NOMO-1 treated with dmso at 0.1 percent for 144 hours (cell line): Measurements from ENCODE around the gene ZNF883.

Source experiments
- DNase-seq: peaks from one replicate; lab custom pipeline; 2025; ENCODE audit not compliant: unreplicated experiment; lab: John Stamatoyannopoulos, UW

Gene ZNF883

GRCh38 chr9:112921549-112921948, 90.4 kb downstream of the ZNF883 start:
- DNase-seq: no peak

DNA sequence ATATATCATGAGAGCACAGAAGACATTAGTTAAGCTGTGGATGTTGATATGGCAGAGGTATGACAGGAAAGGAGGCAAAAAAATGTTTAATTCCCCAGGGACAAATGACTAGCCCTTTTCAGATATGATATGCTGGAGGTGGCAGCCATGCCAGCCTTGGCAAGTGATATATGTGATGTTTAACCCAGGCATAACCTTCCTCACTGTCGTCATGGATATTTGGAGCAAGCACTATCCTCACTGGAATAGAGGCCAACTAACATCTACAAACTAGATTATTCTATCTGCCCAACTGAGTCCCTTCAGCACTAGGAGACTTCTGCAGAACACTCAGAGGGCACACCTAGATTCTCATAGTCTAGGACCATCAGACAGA, 94.0 kb downstream of the ZNF883 start:
- no peak for DNase-seq

DNA sequence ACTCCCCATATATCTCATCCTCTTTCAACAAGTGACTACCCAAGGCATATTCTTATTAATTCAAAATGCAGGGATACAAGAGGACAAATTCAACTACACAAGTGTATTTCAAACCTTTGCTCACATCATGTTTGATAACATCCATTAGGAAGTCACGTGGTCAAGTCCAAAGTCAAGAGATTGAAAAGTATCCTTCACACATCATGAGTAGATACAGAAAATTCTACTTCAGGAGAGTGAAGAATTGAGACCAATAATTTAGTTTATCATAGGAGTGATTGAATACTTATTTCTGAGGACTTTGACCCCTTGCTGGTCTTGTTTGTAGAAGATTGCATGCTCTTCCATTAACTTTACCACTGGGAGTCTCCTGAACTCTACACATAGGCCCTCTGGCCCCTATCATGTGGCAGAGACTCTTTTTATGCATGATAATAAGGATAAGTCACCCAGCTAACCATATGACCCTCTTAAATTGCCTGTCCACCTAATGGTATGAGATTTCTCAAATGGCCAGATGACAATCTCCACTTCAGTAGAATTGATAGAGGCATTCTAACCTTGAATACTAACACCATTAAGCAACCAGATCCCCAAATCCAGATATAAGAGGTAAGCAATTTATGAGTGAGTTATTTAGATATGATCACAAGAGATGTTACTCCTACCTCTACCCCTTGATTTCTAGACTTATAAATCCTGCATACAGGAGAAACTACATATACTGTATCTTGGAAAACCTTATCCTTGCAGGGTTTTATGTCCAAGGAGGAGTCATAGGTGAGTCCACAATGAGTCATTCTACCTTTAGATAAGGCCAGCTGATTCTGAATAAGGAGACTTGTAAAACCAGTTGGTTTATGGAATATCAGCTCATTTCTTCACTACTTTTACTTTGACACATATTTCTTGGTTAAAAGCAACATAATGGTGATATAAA, 94.7 kb downstream of the ZNF883 start:
- no peak for DNase-seq

GRCh38 chr9:112914524-112914923, 97.5 kb downstream of the ZNF883 start:
- no peak for DNase-seq

DNA sequence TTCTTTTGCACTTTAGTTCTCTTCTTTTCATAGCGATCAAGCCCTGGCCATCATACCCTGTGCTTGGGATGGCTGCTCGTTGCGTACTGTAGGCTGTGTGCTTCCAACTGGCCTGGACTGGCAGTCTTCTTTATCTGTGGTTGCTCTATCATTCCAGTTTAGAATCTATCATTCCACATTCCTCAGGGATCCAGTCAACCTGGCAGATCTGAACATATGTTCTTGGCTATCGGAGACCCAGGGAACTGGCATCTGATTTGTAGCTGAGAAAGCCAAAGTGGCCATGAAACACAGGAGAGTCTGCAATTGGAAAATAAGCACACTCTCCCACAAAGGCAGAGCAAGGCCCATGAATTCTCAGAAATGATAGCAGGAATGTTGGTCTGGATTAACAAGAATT, 98.7 kb downstream of the ZNF883 start:
- no peak for DNase-seq

GRCh38 chr9:112912636-112913035, 99.4 kb downstream of the ZNF883 start:
- DNase-seq: no peak

DNA sequence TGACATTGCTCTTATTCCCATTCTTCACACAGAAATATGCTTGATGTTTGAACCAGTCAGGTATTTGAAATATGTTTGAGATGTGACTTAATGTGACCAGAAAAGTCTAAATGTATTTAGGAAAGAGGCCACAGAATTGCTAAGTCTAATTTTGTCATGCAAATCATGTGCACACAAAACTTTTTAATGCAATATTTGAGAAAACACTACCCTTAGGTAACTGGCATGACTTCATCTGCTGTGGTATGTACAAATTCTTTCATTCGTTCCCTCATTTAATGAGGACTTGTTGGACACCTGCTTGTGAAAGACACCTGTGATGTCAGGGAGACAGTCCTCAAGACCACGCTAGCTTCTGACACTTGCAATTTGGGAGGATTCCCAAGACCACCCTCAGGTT, 100.3 kb downstream of the ZNF883 start:
- no peak for DNase-seq
